Neural cell (in vitro differentiated cells): ENCODE results near the gene ODAD3. TPM values are rescaled to one million over a fixed set of nuclear protein-coding genes. Genes with fewer than 3 reads are reported as not detected.

Experiments used
- H2AFZ ChIP-seq: fragments of 200-600, 300-800 bp; sonication (generic), shearing (Covaris generic); 2 replicates; pipeline ENCODE4 v1.6.0; 2014; ENCODE audit warnings: low read depth, mild to moderate bottlenecking, antibody characterized with exemption, low read length, moderate library complexity
- H3F3A ChIP-seq: fragments of 200-600 bp; shearing (Covaris generic); 2 replicates; pipeline ENCODE4 v1.6.1; 2016; ENCODE audit warnings: mild to moderate bottlenecking, moderate library complexity, mixed read lengths, antibody characterized with exemption, low read length; ENCODE audit not compliant: insufficient read depth, poor library complexity, severe bottlenecking
- H3K27ac ChIP-seq: fragments of 200-600, 300-800 bp; sonication (generic), shearing (Covaris generic); 2 replicates; pipeline ENCODE4 v1.5.1; 2014; ENCODE audit warnings: mild to moderate bottlenecking, low read length, moderate library complexity
- H3K27me3 ChIP-seq: fragments of 300-800, 200-600 bp; sonication (generic), shearing (Covaris generic); 2 replicates; pipeline ENCODE4 v1.6.0; 2014; ENCODE audit warnings: mild to moderate bottlenecking, low read depth, low read length, moderate library complexity; ENCODE audit not compliant: insufficient read depth
- H3K36me3 ChIP-seq: fragments of 300-800, 200-600 bp; sonication (generic), shearing (Covaris generic); 2 replicates; pipeline ENCODE4 v1.5.1; 2014; ENCODE audit warnings: mild to moderate bottlenecking, antibody characterized with exemption, low read length, moderate library complexity; ENCODE audit not compliant: insufficient read depth
- H3K4me2 ChIP-seq: fragments of 300-800, 200-600 bp; sonication (generic), shearing (Covaris generic); 2 replicates; pipeline ENCODE4 v1.6.0; 2014; ENCODE audit warnings: mild to moderate bottlenecking, low read length
- H3K4me3 ChIP-seq: fragments of 300-800, 200-600 bp; sonication (generic), shearing (Covaris generic); 2 replicates; pipeline ENCODE4 v1.5.1; 2014; ENCODE audit warnings: mild to moderate bottlenecking, low read length, moderate library complexity
- H3K79me2 ChIP-seq: fragments of 200-600 bp; shearing (Covaris generic); replicated peaks from 2 replicates; pipeline ENCODE4 v1.6.0; 2014; ENCODE audit warnings: mild to moderate bottlenecking, low read length, moderate library complexity; ENCODE audit not compliant: insufficient read depth
- H3K9ac ChIP-seq: fragments of 300-800, 200-600 bp; sonication (generic), shearing (Covaris generic); 2 replicates; pipeline ENCODE4 v1.6.1; 2016; ENCODE audit warnings: mild to moderate bottlenecking, low read length, mixed read lengths
- H3K9me2 ChIP-seq: fragments of 200-600 bp; shearing (Covaris generic); 2 replicates; pipeline ENCODE4 v1.6.1; 2016; ENCODE audit warnings: mild to moderate bottlenecking, low read length, mixed read lengths; ENCODE audit not compliant: insufficient read depth
- H3K9me3 ChIP-seq: fragments of 200-600, 300-800 bp; sonication (generic), shearing (Covaris generic); 2 replicates; pipeline ENCODE4 v1.6.1; 2016; ENCODE audit warnings: mild to moderate bottlenecking, mixed run types, low read length, moderate library complexity, mixed read lengths
- H4K20me1 ChIP-seq: fragments of 200-600 bp; shearing (Covaris generic); 2 replicates; pipeline ENCODE4 v1.6.1; 2016; ENCODE audit warnings: mild to moderate bottlenecking, mixed run types; ENCODE audit not compliant: insufficient read depth
- EP300 ChIP-seq: fragments of 450-650 bp; conservative IDR thresholded peaks from 2 replicates; pipeline ENCODE4 v1.6.1; 2014; ENCODE audit warnings: antibody characterized with exemption, mild to moderate bottlenecking, moderate library complexity; ENCODE audit not compliant: poor library complexity, severe bottlenecking
- EZH2 ChIP-seq: fragments of 200-600, 300-800 bp; shearing (Covaris generic), sonication (generic); IDR thresholded peaks from 2 replicates; pipeline ENCODE4 v1.6.1; 2014; ENCODE audit warnings: antibody characterized with exemption, low read length, borderline replicate concordance, mild to moderate bottlenecking; ENCODE audit not compliant: insufficient read depth, poor library complexity, severe bottlenecking
- MXI1 ChIP-seq: fragments of 450-650 bp; conservative IDR thresholded peaks from 2 replicates; pipeline ENCODE4 v1.6.1; 2014; ENCODE audit warnings: antibody characterized with exemption, mild to moderate bottlenecking; ENCODE audit not compliant: poor library complexity, severe bottlenecking
- POLR2AphosphoS5 ChIP-seq: IDR thresholded peaks from 2 replicates; pipeline ENCODE4 v1.6.1; 2012
- RAD21 ChIP-seq: fragments of 450-650 bp; conservative IDR thresholded peaks from 2 replicates; pipeline ENCODE4 v1.6.1; 2014; ENCODE audit warnings: antibody characterized with exemption, mild to moderate bottlenecking, moderate library complexity
- SMC3 ChIP-seq: fragments of 450-650 bp; conservative IDR thresholded peaks from 2 replicates; pipeline ENCODE4 v1.6.1; 2014; ENCODE audit warnings: antibody characterized with exemption, mild to moderate bottlenecking, moderate library complexity; ENCODE audit not compliant: poor library complexity
- TAF1 ChIP-seq: IDR thresholded peaks from 2 replicates; pipeline ENCODE4 v1.6.1; 2012; ENCODE audit warnings: low read depth
- polyA plus RNA-seq: library from polyadenylated mRNA; depleted of rRNA; stranded (reverse); fragments of >200 nt; gene quantifications from 2 replicates; pipeline ENCODE4 v1.2.3, GENCODE V29; 2014
- TF ChIP-seq, protein P1 (sequence below): fragments of 450-650 bp; IDR thresholded peaks from 2 replicates; pipeline ENCODE4 v1.5.1; 2014; ENCODE audit warnings: antibody characterized with exemption, mild to moderate bottlenecking, moderate library complexity; ENCODE audit not compliant: poor library complexity, severe bottlenecking
- TF ChIP-seq, protein P2 (sequence below): IDR thresholded peaks from 2 replicates; pipeline ENCODE4 v1.6.1; 2012; ENCODE audit warnings: borderline replicate concordance

ODAD3 gene
- polyA plus RNA-seq, 1 donor from 2014 or later, result 3.4 TPM

DNA sequence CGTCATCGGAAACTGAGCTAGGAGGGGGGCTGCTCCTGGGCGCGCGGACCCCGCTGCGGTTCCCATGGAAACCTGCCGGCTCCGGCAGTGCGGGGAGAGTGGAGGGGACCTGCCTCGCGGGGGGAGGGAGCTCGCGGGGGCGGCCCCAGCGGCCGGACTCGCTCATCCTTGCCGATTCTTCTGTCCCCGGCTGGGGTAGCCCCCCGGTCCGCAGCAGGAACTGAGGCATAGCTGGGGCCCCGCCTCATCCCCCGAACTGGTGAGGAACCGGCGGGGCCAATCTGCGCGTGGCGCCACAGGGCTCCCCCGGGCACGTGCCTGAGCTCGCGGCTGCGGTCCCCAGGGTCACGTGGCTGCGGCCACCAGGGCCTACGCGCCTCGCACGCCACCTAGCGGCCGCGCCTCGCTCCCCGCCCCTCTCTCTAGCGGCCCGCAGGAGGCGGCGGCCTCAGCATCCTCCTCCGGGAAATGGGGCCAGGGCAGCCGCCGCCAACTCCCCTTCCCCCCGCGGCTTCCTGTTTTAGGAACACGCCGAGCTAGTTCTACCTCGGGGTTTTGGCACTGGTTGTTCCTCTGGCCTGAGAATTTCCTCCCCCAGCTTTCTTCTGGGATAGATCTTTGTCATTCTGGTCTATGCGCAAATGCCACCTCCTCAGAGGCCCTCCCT, 47.6 kb upstream of the ODAD3 start:
- Histone ChIP-seq H3K9me3 (no peaks in the 10 kb centered on the region), H3K79me2 (peaks cover 31% of the 10 kb centered on the region), H3K36me3 (no peaks in the 10 kb centered on the region), H3F3A (no peaks in the 10 kb centered on the region), H3K4me2 (peak overlapping the region; percentile 35), H3K9ac (peak overlapping the region; percentile 72), H3K27me3 (no peaks in the 10 kb centered on the region), H2AFZ (peak overlapping the region; percentile 40), H4K20me1 (no peaks in the 10 kb centered on the region), H3K9me2 (no peaks in the 10 kb centered on the region), H3K27ac (peak overlapping the region; percentile 73), H3K4me3 (peak overlapping the region; percentile 93)
- TF ChIP-seq SMC3 (peak; percentile 78), EZH2 (no peak), RAD21 (peak; percentile 79), MXI1 (peak; percentile 90), POLR2AphosphoS5 (peak; percentile 1), TAF1 (no peak), EP300 (peak; percentile 48)
- TF ChIP-seq, protein P1, sequence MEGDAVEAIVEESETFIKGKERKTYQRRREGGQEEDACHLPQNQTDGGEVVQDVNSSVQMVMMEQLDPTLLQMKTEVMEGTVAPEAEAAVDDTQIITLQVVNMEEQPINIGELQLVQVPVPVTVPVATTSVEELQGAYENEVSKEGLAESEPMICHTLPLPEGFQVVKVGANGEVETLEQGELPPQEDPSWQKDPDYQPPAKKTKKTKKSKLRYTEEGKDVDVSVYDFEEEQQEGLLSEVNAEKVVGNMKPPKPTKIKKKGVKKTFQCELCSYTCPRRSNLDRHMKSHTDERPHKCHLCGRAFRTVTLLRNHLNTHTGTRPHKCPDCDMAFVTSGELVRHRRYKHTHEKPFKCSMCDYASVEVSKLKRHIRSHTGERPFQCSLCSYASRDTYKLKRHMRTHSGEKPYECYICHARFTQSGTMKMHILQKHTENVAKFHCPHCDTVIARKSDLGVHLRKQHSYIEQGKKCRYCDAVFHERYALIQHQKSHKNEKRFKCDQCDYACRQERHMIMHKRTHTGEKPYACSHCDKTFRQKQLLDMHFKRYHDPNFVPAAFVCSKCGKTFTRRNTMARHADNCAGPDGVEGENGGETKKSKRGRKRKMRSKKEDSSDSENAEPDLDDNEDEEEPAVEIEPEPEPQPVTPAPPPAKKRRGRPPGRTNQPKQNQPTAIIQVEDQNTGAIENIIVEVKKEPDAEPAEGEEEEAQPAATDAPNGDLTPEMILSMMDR, result peak; percentile 91

DNA sequence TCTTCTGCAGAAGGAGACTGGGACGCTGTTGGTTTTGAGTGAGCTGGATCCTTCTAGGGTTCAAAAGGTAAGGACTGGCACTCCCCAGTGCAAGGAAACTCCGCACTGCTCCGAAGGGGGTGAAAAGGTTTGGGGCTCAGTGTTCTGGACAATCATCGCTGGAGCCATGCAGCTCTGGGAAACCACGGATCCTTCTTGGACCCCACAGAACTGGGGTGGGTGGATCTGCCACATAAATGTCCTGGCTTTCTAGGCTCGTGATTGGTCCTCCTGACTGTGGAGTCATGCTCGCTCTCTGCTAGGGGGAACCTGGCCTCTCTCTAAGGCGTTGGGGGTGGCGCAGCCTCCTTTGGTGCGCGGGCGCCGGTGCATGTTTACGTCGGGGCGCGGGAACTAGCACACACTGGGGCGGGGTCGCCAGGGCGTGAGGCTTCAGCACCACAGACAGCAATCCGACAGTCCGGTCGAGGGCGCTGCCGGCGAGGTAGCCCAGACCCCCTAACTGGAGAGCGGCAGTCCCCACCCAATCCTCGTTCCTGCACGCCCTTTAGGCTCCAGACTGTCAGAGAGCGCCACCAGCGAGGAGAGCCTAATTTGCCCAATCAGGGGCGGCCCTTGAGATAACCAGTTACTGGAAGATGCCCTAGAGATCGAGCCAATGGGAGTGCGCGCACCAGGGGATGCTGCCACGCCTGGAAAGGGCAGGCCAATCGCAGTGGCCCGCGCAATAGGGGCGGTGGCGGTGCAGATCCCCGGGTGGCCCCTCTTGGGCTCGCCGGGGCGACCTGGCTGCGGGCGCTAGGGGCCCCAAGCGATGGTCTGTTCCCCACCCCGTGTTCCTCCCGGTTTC, 46.8 kb upstream of the ODAD3 start:
- peak overlapping the region; percentile 72 for H3K9ac ChIP-seq
- H3K9me2 ChIP-seq, result no peaks in the 10 kb centered on the region
- no peaks in the 10 kb centered on the region for H3K9me3 ChIP-seq
- peak overlapping the region; percentile 93 for H3K4me3 ChIP-seq
- TF ChIP-seq RAD21, result no peak
- peak; percentile 60 for TF ChIP-seq POLR2AphosphoS5
- no peak for TF ChIP-seq EP300
- no peak for TF ChIP-seq TAF1
- TF ChIP-seq, protein P2, sequence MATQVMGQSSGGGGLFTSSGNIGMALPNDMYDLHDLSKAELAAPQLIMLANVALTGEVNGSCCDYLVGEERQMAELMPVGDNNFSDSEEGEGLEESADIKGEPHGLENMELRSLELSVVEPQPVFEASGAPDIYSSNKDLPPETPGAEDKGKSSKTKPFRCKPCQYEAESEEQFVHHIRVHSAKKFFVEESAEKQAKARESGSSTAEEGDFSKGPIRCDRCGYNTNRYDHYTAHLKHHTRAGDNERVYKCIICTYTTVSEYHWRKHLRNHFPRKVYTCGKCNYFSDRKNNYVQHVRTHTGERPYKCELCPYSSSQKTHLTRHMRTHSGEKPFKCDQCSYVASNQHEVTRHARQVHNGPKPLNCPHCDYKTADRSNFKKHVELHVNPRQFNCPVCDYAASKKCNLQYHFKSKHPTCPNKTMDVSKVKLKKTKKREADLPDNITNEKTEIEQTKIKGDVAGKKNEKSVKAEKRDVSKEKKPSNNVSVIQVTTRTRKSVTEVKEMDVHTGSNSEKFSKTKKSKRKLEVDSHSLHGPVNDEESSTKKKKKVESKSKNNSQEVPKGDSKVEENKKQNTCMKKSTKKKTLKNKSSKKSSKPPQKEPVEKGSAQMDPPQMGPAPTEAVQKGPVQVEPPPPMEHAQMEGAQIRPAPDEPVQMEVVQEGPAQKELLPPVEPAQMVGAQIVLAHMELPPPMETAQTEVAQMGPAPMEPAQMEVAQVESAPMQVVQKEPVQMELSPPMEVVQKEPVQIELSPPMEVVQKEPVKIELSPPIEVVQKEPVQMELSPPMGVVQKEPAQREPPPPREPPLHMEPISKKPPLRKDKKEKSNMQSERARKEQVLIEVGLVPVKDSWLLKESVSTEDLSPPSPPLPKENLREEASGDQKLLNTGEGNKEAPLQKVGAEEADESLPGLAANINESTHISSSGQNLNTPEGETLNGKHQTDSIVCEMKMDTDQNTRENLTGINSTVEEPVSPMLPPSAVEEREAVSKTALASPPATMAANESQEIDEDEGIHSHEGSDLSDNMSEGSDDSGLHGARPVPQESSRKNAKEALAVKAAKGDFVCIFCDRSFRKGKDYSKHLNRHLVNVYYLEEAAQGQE, result peak; percentile 16
- TF ChIP-seq SMC3, result no peak
- TF ChIP-seq EZH2, result no peak
- TF ChIP-seq, protein P1, result peak; percentile 12
- no peak for TF ChIP-seq MXI1
- H3K27me3 ChIP-seq, result no peaks in the 10 kb centered on the region
- H3F3A ChIP-seq, result no peaks in the 10 kb centered on the region
- H3K36me3 ChIP-seq, result no peaks in the 10 kb centered on the region
- H3K4me2 ChIP-seq, result peak overlapping the region; percentile 35
- peaks cover 37% of the 10 kb centered on the region for H3K79me2 ChIP-seq
- H2AFZ ChIP-seq, result peak overlapping the region; percentile 40
- no peaks in the 10 kb centered on the region for H4K20me1 ChIP-seq
- peak overlapping the region; percentile 73 for H3K27ac ChIP-seq
